OCI-LY7 (cell line): ENCODE data around the gene MAOB. TPM values are rescaled to one million over a fixed set of nuclear protein-coding genes. Genes with fewer than 3 reads are reported as not detected.
A peak's percentile ranks its signal among the peaks of the same experiment; 100 is the strongest.
"Not testable (repeated sequence)": the region's sequence is repeated elsewhere in the genome, so short reads cannot be mapped to it uniquely, and the experiment has no call there.

Experiments
- Bru-seq: library from RNA; stranded (reverse); fragments of 400-500 nt; gene quantifications from one replicate; lab custom pipeline; 2021; lab: Mats Ljungman, UMichigan
- BruChase-seq, 2 experiments: library from RNA; stranded (reverse); fragments of 400-500 nt; gene quantifications; one replicate each; lab custom pipeline; 2021; lab: Mats Ljungman, UMichigan
- BruUV-seq: library from RNA; stranded (reverse); fragments of 400-500 nt; replicated peaks from 2 replicates; lab custom pipeline; 2021; lab: Mats Ljungman, UMichigan
- CTCF ChIA-PET: fragments of 300-600 bp; sonication (Branson Sonifier 250); formaldehyde crosslinking; loops from one replicate; lab custom pipeline; 2022; ENCODE audit warnings: antibody characterized with exemption; ENCODE audit not compliant: unreplicated experiment; lab: Charles Lee
- POLR2A ChIA-PET: fragments of 300-600 bp; sonication (Branson Sonifier 250); formaldehyde crosslinking; loops from one replicate; lab custom pipeline; 2022; ENCODE audit warnings: antibody characterized with exemption; lab: Charles Lee
- DNase-seq: peaks from one replicate; pipeline ENCODE4 v3.0.0-alpha.2; 2015; ENCODE audit warnings: low spot score
- H2AFZ ChIP-seq: fragments of 200-600 bp; sonication (generic), shearing (Covaris generic); 2 replicates; pipeline ENCODE4 v1.6.1; 2014; ENCODE audit warnings: mild to moderate bottlenecking, antibody characterized with exemption, low read length, moderate library complexity
- H3K27ac ChIP-seq: fragments of 200-600 bp; sonication (generic); 2 replicates; pipeline ENCODE4 v1.5.1; 2014; ENCODE audit warnings: mixed run types, low read depth, mild to moderate bottlenecking, moderate library complexity, low read length, inconsistent platforms; ENCODE audit not compliant: poor library complexity, severe bottlenecking
- H3K36me3 ChIP-seq: fragments of 200-600 bp; sonication (generic); 2 replicates; pipeline ENCODE4 v1.6.1; 2014; ENCODE audit warnings: mild to moderate bottlenecking, antibody characterized with exemption, low read length, moderate library complexity, mixed read lengths; ENCODE audit not compliant: insufficient read depth
- H3K4me1 ChIP-seq: fragments of 200-600 bp; sonication (generic); 2 replicates; pipeline ENCODE4 v1.5.1; 2014; ENCODE audit warnings: mild to moderate bottlenecking, low read length; ENCODE audit not compliant: insufficient read depth, poor library complexity, severe bottlenecking
- H3K4me2 ChIP-seq: fragments of 200-600 bp; sonication (generic); 2 replicates; pipeline ENCODE4 v1.6.1; 2014; ENCODE audit warnings: mild to moderate bottlenecking, low read length
- H3K4me3 ChIP-seq: fragments of 200-600 bp; sonication (generic); 2 replicates; pipeline ENCODE4 v1.5.1; 2014; ENCODE audit warnings: mild to moderate bottlenecking, low read depth, low read length; ENCODE audit not compliant: poor library complexity, severe bottlenecking
- H3K79me2 ChIP-seq: fragments of 200-600 bp; sonication (generic); 2 replicates; pipeline ENCODE4 v1.6.1; 2016; ENCODE audit warnings: low read depth, mild to moderate bottlenecking, low read length, moderate library complexity, mixed read lengths; ENCODE audit not compliant: insufficient read depth
- H3K9me2 ChIP-seq: fragments of 200-600 bp; sonication (generic); 2 replicates; pipeline ENCODE4 v1.6.1; 2016; ENCODE audit warnings: mild to moderate bottlenecking, low read length, mixed read lengths; ENCODE audit not compliant: insufficient read depth
- H3K9me3 ChIP-seq: fragments of 200-600 bp; sonication (generic); 2 replicates; pipeline ENCODE4 v1.6.1; 2014; ENCODE audit warnings: mild to moderate bottlenecking, mixed run types, low read length, mixed read lengths
- H4K20me1 ChIP-seq: fragments of 200-600 bp; sonication (generic); 2 replicates; pipeline ENCODE4 v1.6.1; 2014; ENCODE audit warnings: mild to moderate bottlenecking, antibody characterized with exemption, low read length, moderate library complexity, mixed read lengths; ENCODE audit not compliant: insufficient read depth
- CTCF ChIP-seq: fragments of 200-600 bp; sonication (generic); conservative IDR thresholded peaks from 2 replicates; pipeline ENCODE4 v1.5.1; 2014; ENCODE audit warnings: mild to moderate bottlenecking, antibody characterized with exemption, low read length, moderate library complexity, mixed read lengths
- EZH2phosphoT487 ChIP-seq: fragments of 200-600 bp; sonication (generic); IDR thresholded peaks from 2 replicates; pipeline ENCODE4 v1.6.1; 2018; ENCODE audit warnings: low read depth, borderline replicate concordance, mild to moderate bottlenecking, mixed run types, antibody characterized with exemption, low read length, moderate library complexity, mixed read lengths
- intact Hi-C: fragments of 100-400 bp; cut with micrococcal nuclease; formaldehyde crosslinking; loops from one replicate; pipeline ENCODE4 v1.10.0; 2022; ENCODE audit not compliant: unreplicated experiment
- long read RNA-seq: library from polyadenylated mRNA; stranded (forward); transcript quantifications from one replicate; pipeline ENCODE4 v2.0.0, GENCODE V29; 2022
- total RNA-seq, 2 experiments: library from RNA; depleted of rRNA in 1 of 2; stranded (reverse); fragments of >200 nt in 1 of 2; shearing (Covaris generic) in 1 of 2; gene quantifications; 2 replicates each; pipeline ENCODE4 v1.2.3, GENCODE V29; 2014 to 2022

Gene MAOB
- total RNA-seq (2014; rRNA removed; shearing (Covaris generic)), result not detected in 2 replicates
- total RNA-seq (2022), result not detected in 2 replicates
- not detected for Bru-seq, nascent RNA
- not detected for BruChase-seq, experiment 1, labeled RNA remaining after a 6-hour chase
- percentile 4 among the genes with signal in this experiment for BruChase-seq, experiment 2, labeled RNA remaining after a 2-hour chase
- long read RNA-seq, result 0 reads

GRCh38 chrX:43882294-43882681 lies at the start of gene MAOB:
TSS of gene MAOB (minus strand) at chrX:43882450. CDS start at chrX:43882299, 151 bp downstream.
- ChIA-PET CTCF (no interaction called here), POLR2A (no interaction called here)
- no peak within 1 kb of the TSS for H3K27ac ChIP-seq
- no peaks in the 10 kb centered on the region for H4K20me1 ChIP-seq
- TF ChIP-seq EZH2phosphoT487, result no peak
- TF ChIP-seq CTCF, result no peak
- H2AFZ ChIP-seq, result no peak within 1 kb of the TSS
- H3K4me1 ChIP-seq, result no peaks in the 10 kb centered on the region
- no peak within 1 kb of the TSS for H3K4me3 ChIP-seq
- no peaks in the 10 kb centered on the region for H3K79me2 ChIP-seq
- intact Hi-C loops, result no loop called here
- no peaks in the 10 kb centered on the region for H3K9me3 ChIP-seq
- no peaks in the 10 kb centered on the region for H3K36me3 ChIP-seq
- no peak within 1 kb of the TSS for H3K4me2 ChIP-seq
- H3K9me2 ChIP-seq, result no peaks in the 10 kb centered on the region
- BruUV-seq, result no TSS peak
- DNase-seq, result no peak

DNA sequence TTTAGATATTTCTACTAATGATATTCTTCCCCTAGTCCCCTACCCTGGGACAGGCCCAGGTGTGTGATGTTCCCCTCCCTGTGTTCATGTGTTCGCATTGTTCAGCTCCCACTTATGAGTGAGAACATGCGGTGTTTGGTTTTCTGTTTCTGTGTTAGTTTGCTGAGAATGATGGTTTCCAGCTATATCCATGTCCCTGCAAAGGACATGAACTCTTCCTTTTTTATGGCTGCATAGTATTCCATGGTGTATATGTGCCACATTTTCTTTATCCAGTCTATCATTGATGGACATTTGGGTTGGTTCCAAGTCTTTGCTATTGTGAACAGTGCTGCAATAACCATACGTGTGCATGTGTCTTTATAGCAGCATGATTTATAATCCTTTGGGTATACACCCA lies 39.8 kb upstream of the MAOB start:
- H3K27ac ChIP-seq, CTCF ChIA-PET, intact Hi-C loops, H2AFZ ChIP-seq, H3K9me3 ChIP-seq, H3K79me2 ChIP-seq, BruUV-seq, DNase-seq, H3K4me1 ChIP-seq, H3K4me2 ChIP-seq, H4K20me1 ChIP-seq, H3K4me3 ChIP-seq, H3K36me3 ChIP-seq, H3K9me2 ChIP-seq, POLR2A ChIA-PET: not testable (repeated sequence)

DNA sequence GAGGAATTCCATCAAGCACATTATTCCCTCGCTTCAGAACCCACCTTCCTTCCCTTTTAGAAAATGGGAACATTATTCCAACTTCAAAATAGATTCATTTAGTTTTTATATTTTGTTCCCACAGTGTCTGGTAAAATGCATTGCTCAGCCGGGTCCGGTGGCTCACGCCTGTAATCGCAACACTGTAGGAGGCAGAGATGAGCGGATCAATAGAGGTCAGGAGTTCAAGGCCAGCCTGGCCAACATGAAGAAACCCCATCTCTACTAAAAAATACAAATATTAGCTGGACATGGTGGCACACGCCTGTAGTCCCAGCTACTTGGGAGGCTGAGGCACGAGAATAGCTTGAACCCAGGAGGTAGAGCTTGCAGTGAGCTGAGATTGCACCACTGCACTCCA lies 28.5 kb upstream of the MAOB start:
- H3K4me1 ChIP-seq, H3K27ac ChIP-seq, H3K79me2 ChIP-seq, H4K20me1 ChIP-seq, H3K4me2 ChIP-seq, H3K4me3 ChIP-seq, H3K9me3 ChIP-seq, POLR2A ChIA-PET, BruUV-seq, DNase-seq, CTCF ChIA-PET, intact Hi-C loops, H2AFZ ChIP-seq, H3K36me3 ChIP-seq, H3K9me2 ChIP-seq: not testable (repeated sequence)

- ChIA-PET CTCF (no interaction called here), POLR2A (no interaction called here)
- Histone ChIP-seq H3K4me2 (no peak overlapping the region), H3K9me3 (no peaks in the 10 kb centered on the region), H3K36me3 (no peaks in the 10 kb centered on the region), H2AFZ (no peak overlapping the region), H3K4me3 (no peak overlapping the region), H3K4me1 (no peaks in the 10 kb centered on the region), H4K20me1 (no peaks in the 10 kb centered on the region), H3K9me2 (no peaks in the 10 kb centered on the region), H3K27ac (no peak overlapping the region), H3K79me2 (no peaks in the 10 kb centered on the region)
- DNase-seq, result no peak
- intact Hi-C loops, result no loop called here
- TF ChIP-seq CTCF (no peak), EZH2phosphoT487 (no peak)
- no TSS peak for BruUV-seq
Measured at GRCh38 chrX:43910012-43910411, 27.8 kb upstream of the MAOB start.
